Activated CD8-positive, alpha-beta memory T cell treated with anti-CD3 and anti-CD28 coated beads, Interleukin-2, amount 50 U/mL, for 1 hour (primary cell): ENCODE results near the gene PROKR1.
A peak's percentile ranks its signal among the peaks of the same experiment; 100 is the strongest.
"Not testable (repeated sequence)": the region's sequence is repeated elsewhere in the genome, so short reads cannot be mapped to it uniquely, and the experiment has no call there.

Source experiments
- DNase-seq: peaks from one replicate; pipeline ENCODE4 v3.0.0-alpha.2; 2020; ENCODE audit errors: extremely low read depth

The PROKR1 gene

DNA sequence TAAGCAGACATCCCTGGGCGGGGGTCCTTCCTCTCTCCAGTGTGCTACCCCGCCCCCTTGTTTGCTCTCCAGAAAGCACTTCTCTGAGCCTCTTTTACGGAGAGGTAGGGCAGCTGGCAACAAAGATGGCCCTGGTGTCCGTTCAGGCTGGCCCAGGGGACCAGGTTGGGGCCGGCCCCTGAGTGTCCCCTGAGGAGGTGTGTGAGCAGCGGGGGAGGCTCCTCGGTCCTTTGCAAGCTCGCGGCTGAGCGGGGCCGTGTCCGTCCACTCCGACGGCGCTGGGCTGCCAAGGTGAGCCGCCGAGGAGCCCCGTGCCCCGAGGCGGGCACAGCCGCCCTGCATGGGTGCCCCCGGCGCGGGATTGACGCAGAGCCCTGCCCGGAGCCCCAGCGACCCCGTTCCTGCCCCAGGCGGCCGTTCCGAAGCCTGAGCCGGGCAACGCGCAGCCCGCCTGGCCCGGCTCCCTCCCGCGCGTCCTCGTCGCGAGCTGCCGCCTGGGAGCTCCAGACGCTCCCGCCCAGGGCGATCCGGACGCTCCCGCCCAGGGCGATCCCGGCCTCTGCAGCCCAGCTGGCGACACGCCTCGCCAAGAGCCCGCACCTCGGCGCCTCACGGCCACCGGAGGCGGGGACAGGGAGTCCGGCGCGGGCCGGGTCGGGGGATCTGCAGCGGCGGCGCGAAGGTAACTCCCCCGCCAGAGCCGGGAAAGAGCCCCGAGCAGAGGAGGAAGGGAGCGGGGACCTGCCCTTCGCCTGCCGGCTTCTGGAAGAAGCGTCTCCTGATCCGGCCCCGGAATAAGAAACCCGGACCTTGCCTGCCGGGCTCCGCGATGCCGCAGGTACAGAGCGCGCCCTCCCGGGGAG is at the start of gene PROKR1:
Gene PROKR1, plus strand, starts transcription at position 569 of the 863 bp plus-strand sequence. CDS start 2,243 bp downstream, outside the sequence.
- DNase-seq, result no peak

- no peak for DNase-seq
These were observed 49.3 kb upstream of the PROKR1 start for GRCh38 chr2:68594041-68594440.

DNA sequence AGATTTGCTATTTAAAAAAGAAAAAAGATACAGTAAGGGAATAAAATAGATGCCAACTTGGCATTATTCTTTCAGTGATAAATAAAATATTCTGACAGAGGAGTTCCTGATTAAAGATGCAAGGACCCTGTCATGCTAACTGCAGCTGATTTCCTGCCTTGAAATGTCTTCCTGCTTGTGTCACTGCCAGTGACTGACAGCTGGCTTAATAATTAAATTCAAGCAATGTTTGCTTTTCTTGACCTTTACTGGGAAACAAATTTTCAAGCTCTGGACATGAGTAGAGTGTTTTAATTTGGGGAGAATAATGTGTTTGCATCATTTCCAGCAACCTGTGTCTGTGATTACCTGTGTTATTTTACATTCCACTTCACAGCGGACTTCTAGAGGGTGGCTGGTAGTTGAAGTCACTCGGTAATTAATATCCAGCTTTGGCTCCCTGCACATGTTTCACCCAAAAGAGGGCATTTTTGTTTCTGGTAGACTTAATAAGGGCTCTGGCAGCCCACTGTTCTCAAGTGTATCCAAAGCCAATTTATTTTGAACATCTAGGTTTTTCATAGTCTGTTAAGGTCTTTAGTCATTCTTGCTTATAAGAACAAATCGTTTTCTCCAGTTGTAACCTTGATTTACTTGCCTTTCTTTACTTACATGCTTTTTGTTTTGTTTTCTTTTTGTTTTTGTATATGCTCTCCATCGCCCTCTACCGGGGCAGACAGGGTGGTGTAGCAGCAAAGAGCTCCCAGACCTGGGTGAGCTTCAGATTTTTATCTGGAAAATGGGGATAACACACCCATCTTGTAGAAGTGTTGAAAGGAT is 48.5 kb upstream of the PROKR1 start:
- peak; percentile 21 for DNase-seq

GRCh38 chr2:68595493-68595785 is 47.9 kb upstream of the PROKR1 start:
- DNase-seq, result not testable (repeated sequence)

DNA sequence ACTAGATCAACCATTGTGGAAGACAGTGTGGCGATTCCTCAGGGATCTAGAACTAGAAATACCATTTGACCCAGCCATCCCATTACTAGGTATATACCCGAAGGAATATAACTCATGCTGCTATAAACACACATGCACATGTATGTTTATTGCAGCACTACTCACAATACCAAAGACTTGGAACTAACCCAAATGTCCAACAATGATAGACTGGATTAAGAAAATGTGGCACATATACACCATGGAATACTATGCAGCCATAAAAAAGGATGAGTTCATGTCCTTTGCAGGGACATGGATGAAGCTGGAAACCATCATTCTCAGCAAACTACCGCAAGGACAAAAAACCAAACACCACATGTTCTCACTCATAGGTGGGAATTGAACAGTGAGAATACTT is 42.9 kb upstream of the PROKR1 start:
- not testable (repeated sequence) for DNase-seq

DNA sequence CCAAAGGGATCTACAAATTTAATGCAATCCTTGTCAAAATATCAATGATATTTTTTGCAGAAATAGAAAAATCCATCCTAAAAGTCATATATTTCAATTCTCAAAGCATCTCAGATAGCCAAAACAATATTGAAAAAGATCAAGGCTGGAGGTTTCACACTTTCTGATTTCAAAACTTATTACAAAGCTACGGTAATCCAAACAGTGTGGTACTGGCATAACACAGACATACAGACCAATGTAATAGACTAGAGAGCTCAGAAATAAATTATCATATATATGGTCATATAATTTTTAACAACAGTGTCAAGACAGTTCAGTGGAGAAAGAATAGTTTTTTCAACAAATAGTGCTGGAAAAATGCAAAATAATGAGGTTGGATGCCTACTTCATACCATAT is 40.3 kb upstream of the PROKR1 start:
- no peak for DNase-seq

- DNase-seq, result no peak
These were observed 39.3 kb upstream of the PROKR1 start for GRCh38 chr2:68604077-68604476.

- no peak for DNase-seq
These were observed 37.4 kb upstream of the PROKR1 start for GRCh38 chr2:68605939-68606338.

DNA sequence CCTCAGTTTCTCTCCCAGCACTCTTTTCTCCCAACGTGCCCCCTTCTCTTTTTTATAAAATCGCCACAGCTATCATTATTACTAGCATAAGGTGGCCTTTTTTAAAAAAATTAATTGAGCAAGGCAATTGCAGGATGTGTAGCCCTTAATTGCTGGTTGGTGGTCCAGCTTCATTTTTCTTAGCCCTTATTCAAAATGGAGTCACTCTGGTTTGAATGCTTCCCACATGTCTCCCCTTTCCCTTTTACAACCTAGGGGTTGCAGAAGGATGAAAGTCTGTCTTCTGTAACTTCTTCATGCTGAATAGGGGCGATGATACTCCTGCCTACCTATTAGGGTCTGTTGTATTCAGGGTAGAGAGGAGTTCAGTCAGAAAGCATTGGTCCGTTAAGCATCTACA is 36.6 kb upstream of the PROKR1 start:
- no peak for DNase-seq

DNA sequence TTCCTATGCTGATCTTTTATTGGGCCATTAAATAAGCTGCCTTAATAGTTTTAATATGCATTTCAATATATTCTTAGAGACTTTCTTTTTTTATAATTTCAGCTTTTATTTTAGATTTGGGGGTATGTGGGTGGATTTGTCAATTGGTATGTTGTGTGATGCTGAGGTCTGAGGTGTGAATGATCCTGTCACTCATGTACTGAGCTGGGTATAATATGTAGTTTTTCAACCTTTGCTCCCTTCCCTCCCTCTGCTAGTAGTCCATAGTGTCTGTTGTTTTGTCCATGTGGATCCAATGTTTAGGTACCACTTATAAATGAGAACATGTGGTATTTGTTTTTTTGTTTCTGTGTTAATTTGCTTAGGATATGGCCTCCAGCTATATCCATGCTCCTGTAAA is 35.5 kb upstream of the PROKR1 start:
- no peak for DNase-seq

DNA sequence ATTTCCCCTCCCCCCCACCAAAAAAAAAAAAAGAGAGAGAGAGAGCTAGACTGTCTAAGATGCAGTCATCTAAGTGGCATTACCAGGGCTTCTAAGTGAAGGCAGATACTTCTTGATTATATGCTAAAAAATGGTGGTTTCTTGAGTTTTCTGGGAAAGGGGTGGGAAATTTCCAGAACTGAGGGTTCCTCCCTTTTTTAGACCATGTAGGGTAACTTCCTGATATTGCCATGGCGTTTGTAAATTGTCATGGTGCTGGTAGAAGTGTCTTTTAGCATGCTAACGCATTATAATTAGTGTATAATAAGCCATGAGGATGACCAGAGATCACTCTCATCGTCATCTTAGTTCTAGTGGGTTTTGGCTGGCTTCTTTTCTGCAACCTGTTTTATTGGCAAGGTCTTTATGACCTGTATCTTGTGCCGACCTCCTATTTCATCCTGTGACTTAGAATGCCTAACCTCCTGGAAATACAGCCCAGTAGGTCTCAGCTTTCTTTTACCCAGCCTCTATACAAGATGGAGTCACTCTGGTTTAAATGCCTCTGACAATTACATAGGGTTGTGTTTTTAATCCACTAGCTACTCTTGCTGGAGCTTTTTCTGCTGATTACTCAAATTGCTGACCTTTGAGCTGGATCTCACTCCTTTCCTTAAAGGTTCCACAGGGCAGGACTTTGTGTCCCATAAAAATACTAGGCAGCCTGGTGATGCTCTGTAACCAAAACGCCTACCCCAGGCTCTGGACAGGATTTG is 30.4 kb upstream of the PROKR1 start:
- no peak for DNase-seq

GRCh38 chr2:68620772-68621171 is 22.6 kb upstream of the PROKR1 start:
- no peak for DNase-seq

- no peak for DNase-seq
These were observed 19.6 kb upstream of the PROKR1 start for GRCh38 chr2:68623820-68624219.

DNA sequence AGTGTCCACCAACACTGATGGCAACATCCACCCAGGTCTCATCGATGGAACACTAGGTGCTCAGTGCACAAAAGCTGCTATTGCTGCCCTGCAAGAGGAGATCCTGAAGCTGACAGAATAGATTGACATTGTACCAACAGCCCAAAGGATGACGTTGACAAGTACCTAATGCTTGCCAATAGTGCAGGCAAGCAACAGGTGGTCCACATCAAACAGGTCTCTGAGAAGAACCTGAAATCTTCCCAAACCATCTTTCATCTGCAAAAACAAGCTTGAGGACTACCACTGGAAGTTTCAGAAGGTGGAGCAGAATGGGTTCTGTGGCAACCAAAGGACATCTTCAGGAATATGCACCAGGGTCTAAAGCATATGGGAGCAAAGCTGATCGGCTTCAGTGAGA is 15.8 kb upstream of the PROKR1 start:
- no peak for DNase-seq

GRCh38 chr2:68632021-68632420 is 11.4 kb upstream of the PROKR1 start:
- no peak for DNase-seq

GRCh38 chr2:68637047-68637446 is 6.3 kb upstream of the PROKR1 start:
- no peak for DNase-seq

- DNase-seq, result no peak
These were observed 601 bp downstream of the PROKR1 start for GRCh38 chr2:68643874-68644485.

DNA sequence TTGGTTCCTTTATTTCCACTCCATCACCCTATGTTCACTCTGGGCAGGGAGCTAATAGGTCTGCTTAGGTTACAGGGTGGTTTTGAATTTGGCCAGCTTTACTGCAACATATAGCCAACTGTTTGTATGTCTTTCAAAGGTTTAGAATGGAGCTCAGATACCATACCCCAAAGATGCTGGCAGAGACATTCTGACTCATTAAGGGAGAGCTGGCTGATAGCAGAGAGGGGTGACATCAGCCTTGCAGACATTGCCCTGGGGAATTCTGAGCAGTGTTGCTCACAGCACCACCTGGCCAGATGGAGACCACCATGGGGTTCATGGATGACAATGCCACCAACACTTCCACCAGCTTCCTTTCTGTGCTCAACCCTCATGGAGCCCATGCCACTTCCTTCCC is 2.1 kb downstream of the PROKR1 start:
- no peak for DNase-seq

DNA sequence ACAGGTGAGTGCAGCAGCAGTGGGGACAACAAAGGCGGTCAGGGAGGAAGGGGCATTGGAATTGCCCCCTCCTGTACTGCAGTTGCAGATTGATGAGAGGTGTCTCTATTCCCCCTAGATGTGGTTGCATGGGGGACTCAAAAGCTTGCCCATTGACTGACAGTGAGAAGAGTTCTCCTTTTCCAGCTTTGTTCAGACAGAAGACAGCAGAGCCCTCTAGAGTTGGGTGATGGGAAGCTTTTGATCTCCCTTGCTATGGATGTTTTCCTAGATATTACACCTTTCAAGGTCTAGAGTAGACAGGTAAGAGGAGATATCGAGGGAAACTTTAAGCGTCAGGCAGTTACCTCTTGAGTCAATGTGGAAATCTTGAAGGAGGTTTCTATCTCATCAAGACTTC is 2.9 kb downstream of the PROKR1 start:
- DNase-seq, result no peak

GRCh38 chr2:68650645-68651044 is 7.3 kb downstream of the PROKR1 start:
- DNase-seq, result no peak

DNA sequence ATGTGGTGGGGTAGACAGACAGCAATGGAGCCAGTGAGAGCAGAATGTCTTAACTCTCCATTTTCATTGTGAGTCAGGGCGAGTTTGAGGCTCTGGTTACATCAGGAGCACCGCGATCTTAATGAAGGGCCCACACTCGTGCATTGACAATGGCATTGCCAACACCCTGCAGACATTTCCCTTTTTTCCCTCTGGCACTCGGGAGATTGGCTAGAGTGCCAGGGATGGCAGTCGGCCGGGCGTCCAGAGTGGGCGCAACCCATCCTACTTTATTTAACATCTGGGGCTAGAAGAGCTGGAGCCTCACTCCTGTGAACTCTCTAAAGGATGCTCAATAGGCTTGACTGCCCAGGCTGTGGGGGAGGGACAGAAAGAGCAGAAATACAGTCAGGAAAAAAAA is 9.7 kb downstream of the PROKR1 start:
- DNase-seq, result no peak

- DNase-seq, result peak; percentile 18
These were observed 10.2 kb downstream of the PROKR1 start for GRCh38 chr2:68653538-68653982.
